Measurements from ENCODE around the gene IL6R.

Gene IL6R

DNA sequence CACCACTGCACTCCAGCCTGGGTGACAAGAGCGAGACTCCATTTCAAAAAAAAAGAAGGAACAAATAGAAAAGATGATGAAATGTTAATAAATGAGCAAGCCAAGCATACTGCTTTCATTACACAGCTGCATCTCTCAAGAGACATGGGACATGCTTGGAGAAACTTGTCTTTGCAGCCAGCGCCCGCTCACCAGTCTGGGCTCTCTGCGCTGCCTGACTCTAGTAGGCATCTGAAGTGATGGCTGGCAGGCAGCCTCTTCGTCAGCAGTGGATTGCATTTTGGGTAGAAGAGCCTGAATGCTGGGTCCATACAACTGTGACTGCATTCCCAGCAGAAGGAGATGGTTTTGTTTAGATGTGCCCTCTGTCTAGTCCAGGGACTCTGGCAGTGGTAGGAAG is 48.0 kb downstream of the IL6R start:
- no peak for DNase-seq (ENCODE audit: low spot score)
- in situ Hi-C loops (cut with MboI; ENCODE audit: low sequenced_read_pairs, unreplicated experiment), result loop anchor here (10.0 kb wide), 1 partner anchor 48 kb away; the partner anchor contains the start of gene IL6R
- TF ChIP-seq CTCF (IDR thresholded peaks at IDR 0.05; ENCODE audit: borderline replicate concordance, control extremely low read depth, extremely low read depth, insufficient read depth, missing control alignments), result no peak

DNA sequence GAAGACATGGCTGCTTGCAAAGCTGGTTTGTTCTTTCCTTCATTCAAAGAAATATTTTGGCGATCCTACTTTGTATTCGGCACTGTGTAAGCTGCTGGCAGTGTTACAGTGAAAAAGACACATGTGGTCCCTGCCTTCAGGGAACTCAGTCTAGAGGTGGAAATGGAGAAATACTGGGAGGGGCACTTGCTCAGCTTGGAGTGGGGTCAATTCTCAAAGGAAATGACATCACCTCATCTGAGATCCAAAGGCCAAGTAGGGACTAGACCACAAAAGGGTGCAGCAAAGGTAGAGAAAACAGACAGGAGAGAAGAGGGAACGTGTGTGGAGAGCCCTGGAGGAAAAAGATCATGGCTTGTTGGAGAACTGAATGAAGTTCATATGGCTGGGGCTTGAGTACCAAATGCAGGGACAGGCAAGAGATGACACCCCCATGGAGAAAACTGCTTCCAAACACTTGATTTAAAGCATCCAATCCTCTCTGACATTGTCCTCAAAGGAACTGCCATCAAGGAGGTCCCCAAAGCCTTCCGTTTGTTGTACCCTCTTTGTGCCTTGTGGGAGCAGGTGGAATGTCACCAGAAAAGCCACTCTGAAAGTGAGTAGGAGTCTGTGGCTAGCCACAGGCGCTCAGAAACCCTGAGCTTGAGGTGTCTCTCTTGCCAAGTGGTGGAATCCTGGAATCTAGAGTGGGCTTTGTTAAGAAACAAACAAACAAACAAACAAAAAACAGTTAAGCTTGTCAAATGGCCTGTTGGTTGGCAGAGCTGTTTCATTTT is 48.6 kb downstream of the IL6R start:
- no peak for TF ChIP-seq CTCF (IDR thresholded peaks at IDR 0.05; ENCODE audit: borderline replicate concordance, control extremely low read depth, extremely low read depth, insufficient read depth, missing control alignments)
- in situ Hi-C loops (cut with MboI; ENCODE audit: low sequenced_read_pairs, unreplicated experiment), result loop anchor here (10.0 kb wide), 1 partner anchor 49 kb away; the partner anchor contains the start of gene IL6R
- DNase-seq (ENCODE audit: low spot score), result no peak

GRCh38 chr1:154454386-154455120 is 49.4 kb downstream of the IL6R start:
- no peak for DNase-seq (ENCODE audit: low spot score)
- no peak for TF ChIP-seq CTCF (IDR thresholded peaks at IDR 0.05; ENCODE audit: borderline replicate concordance, control extremely low read depth, extremely low read depth, insufficient read depth, missing control alignments)
- in situ Hi-C loops (cut with MboI; ENCODE audit: low sequenced_read_pairs, unreplicated experiment), result loop anchor here (10.0 kb wide), 1 partner anchor 50 kb away; the partner anchor contains the start of gene IL6R

DNA sequence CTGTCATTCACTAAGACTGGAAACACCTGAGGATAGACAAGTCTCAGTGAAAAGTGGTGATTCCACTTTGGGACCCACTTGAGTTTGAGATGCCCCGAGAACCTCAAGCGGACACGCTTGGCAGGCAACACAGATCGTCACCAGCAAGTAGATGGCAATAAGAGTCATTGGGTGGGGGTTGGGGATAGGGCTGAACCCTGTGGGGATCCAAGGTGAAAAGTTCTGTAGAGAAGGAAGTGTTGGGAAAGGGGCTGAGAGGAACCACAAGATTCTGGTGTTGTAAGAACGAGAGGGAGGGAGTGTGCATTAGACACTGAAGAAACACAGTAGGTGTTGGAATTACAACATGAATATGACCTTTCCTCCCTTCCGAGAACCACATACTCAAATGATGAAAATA is 51.5 kb downstream of the IL6R start:
- no peak for DNase-seq (ENCODE audit: low spot score)
- in situ Hi-C loops (cut with MboI; ENCODE audit: low sequenced_read_pairs, unreplicated experiment), result loop anchor here (10.0 kb wide), 1 partner anchor 52 kb away; the partner anchor contains the start of gene IL6R
- TF ChIP-seq CTCF (IDR thresholded peaks at IDR 0.05; ENCODE audit: borderline replicate concordance, control extremely low read depth, extremely low read depth, insufficient read depth, missing control alignments), result no peak

GRCh38 chr1:154459080-154459479 is 53.9 kb downstream of the IL6R start:
- in situ Hi-C loops (cut with MboI; ENCODE audit: low sequenced_read_pairs, unreplicated experiment), result loop anchor here (10.0 kb wide), 1 partner anchor 54 kb away; the partner anchor contains the start of gene IL6R
- DNase-seq (ENCODE audit: low spot score), result no peak
- TF ChIP-seq CTCF (IDR thresholded peaks at IDR 0.05; ENCODE audit: borderline replicate concordance, control extremely low read depth, extremely low read depth, insufficient read depth, missing control alignments), result no peak

GRCh38 chr1:154460695-154461260 is 55.6 kb downstream of the IL6R start:
- no peak for TF ChIP-seq CTCF (IDR thresholded peaks at IDR 0.05; ENCODE audit: borderline replicate concordance, control extremely low read depth, extremely low read depth, insufficient read depth, missing control alignments)
- DNase-seq (ENCODE audit: low spot score), result no peak
- in situ Hi-C loops (cut with MboI; ENCODE audit: low sequenced_read_pairs, unreplicated experiment), result no loop called here
